ENCODE data around the gene STC2. TPM values are rescaled to one million over a fixed set of nuclear protein-coding genes. Genes with fewer than 3 reads are reported as not detected.

The STC2 gene
- total and polyA plus RNA-seq, 10 of the 15 experiments (the other 5 are each of a cell fraction or from before 2014, with no cell fraction given) = 0.05 to 4.8 (median 2.0) TPM

DNA sequence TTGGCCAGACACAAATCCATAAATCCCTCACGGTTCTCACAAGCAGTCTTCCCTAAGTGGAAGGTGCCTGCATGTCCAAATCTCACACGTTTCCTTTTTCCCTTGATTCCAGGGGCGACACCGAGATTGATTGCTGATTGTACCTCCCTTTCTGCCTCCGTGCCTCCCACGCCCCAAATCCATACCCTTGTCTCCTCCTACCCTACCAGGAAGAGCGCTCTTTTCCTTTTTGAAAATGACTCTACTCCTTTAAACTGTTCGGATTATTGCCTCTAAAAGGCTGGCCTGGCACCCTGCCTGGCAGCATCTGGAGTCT, 4.5 kb downstream of the STC2 start:
- Histone ChIP-seq H3K27me3 (replicated peaks in 1 of 2; ENCODE audit: control insufficient read depth in 2 of 2, insufficient read depth in 2 of 2, low read length in 1 of 2) (peaks cover 2% of the 10 kb centered on the region in 2 experiments; a peak in 2 of 4 replicates), H3K9me3 (replicated peaks; ENCODE audit: control insufficient read depth, insufficient read depth, low read length) (no peaks in the 10 kb centered on the region), H3K9ac (ENCODE audit: control insufficient read depth, insufficient read depth, low read length) (no peak overlapping the region), H3K79me2 (ENCODE audit: control insufficient read depth, insufficient read depth, low read length) (peaks cover 12% of the 10 kb centered on the region), H3K4me3 (peak overlapping the region; percentile 15; the same call in 1 of the 2 replicates), H3K27ac (ENCODE audit: control insufficient read depth, insufficient read depth) (no peak overlapping the region), H4K20me1 (ENCODE audit: control insufficient read depth, insufficient read depth) (no peaks in the 10 kb centered on the region), H3K36me3 (ENCODE audit: control insufficient read depth in 2 of 2, insufficient read depth in 2 of 2, low read length in 1 of 2) (no peaks in the 10 kb centered on the region), H3K4me2 (ENCODE audit: control insufficient read depth, insufficient read depth) (no peak overlapping the region), H2AFZ (ENCODE audit: control insufficient read depth, low read depth, low read length) (no peak overlapping the region), H3K4me1 (ENCODE audit: control insufficient read depth, insufficient read depth, low read length) (no peaks in the 10 kb centered on the region; the same call in 1 of the 2 replicates)
- WGBS (ENCODE audit: insufficient coverage, insufficient replicate concordance, low lambda C conversion rate, missing lambda C conversion rate) = 54% methylated on average over 7 of the region's 8 CpGs
- TF ChIP-seq EP300 (IDR thresholded peaks at IDR 0.05; ENCODE audit: borderline replicate concordance in 1 of 2, control insufficient read depth in 1 of 2, low read depth in 2 of 2, low read length in 2 of 2) (no peak), SMC3 (IDR thresholded peaks at IDR 0.05; ENCODE audit: borderline replicate concordance, low read length) (no peak), IRF4 (IDR thresholded peaks at IDR 0.05; ENCODE audit: low read depth, low read length) (no peak), PAX8 (IDR thresholded peaks at IDR 0.05) (no peak), POLR2AphosphoS2 (IDR thresholded peaks at IDR 0.05; ENCODE audit: low read depth, low read length) (no peak), ZBED1 (IDR thresholded peaks at IDR 0.05; ENCODE audit: borderline replicate concordance) (no peak), EGR1 (IDR thresholded peaks at IDR 0.05; ENCODE audit: borderline replicate concordance in 1 of 2, low read depth in 2 of 2, low read length in 2 of 2) (no peak), KDM1A (IDR thresholded peaks at IDR 0.05; ENCODE audit: borderline replicate concordance) (no peak), BHLHE40 (IDR thresholded peaks at IDR 0.05; ENCODE audit: borderline replicate concordance in 1 of 2, low read depth in 2 of 2, low read length in 1 of 2) (no peak), NFXL1 (IDR thresholded peaks at IDR 0.05; ENCODE audit: borderline replicate concordance) (no peak), ZNF207 (IDR thresholded peaks at IDR 0.05; ENCODE audit: borderline replicate concordance) (no peak), RUNX3 (IDR thresholded peaks at IDR 0.05; ENCODE audit: low read length) (no peak), BMI1 (IDR thresholded peaks at IDR 0.05; ENCODE audit: borderline replicate concordance) (no peak), ZNF592 (IDR thresholded peaks at IDR 0.05) (no peak)
- TF ChIP-seq, protein P1, sequence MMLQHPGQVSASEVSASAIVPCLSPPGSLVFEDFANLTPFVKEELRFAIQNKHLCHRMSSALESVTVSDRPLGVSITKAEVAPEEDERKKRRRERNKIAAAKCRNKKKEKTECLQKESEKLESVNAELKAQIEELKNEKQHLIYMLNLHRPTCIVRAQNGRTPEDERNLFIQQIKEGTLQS (IDR thresholded peaks at IDR 0.05; ENCODE audit: borderline replicate concordance, extremely low read depth, low read depth, low read length) = no peak
- TF ChIP-seq, protein P2, sequence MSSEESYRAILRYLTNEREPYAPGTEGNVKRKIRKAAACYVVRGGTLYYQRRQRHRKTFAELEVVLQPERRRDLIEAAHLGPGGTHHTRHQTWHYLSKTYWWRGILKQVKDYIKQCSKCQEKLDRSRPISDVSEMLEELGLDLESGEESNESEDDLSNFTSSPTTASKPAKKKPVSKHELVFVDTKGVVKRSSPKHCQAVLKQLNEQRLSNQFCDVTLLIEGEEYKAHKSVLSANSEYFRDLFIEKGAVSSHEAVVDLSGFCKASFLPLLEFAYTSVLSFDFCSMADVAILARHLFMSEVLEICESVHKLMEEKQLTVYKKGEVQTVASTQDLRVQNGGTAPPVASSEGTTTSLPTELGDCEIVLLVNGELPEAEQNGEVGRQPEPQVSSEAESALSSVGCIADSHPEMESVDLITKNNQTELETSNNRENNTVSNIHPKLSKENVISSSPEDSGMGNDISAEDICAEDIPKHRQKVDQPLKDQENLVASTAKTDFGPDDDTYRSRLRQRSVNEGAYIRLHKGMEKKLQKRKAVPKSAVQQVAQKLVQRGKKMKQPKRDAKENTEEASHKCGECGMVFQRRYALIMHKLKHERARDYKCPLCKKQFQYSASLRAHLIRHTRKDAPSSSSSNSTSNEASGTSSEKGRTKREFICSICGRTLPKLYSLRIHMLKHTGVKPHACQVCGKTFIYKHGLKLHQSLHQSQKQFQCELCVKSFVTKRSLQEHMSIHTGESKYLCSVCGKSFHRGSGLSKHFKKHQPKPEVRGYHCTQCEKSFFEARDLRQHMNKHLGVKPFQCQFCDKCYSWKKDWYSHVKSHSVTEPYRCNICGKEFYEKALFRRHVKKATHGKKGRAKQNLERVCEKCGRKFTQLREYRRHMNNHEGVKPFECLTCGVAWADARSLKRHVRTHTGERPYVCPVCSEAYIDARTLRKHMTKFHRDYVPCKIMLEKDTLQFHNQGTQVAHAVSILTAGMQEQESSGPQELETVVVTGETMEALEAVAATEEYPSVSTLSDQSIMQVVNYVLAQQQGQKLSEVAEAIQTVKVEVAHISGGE (CRISPR knock-in tag; IDR thresholded peaks at IDR 0.05) = no peak
- TF ChIP-seq, protein P3, sequence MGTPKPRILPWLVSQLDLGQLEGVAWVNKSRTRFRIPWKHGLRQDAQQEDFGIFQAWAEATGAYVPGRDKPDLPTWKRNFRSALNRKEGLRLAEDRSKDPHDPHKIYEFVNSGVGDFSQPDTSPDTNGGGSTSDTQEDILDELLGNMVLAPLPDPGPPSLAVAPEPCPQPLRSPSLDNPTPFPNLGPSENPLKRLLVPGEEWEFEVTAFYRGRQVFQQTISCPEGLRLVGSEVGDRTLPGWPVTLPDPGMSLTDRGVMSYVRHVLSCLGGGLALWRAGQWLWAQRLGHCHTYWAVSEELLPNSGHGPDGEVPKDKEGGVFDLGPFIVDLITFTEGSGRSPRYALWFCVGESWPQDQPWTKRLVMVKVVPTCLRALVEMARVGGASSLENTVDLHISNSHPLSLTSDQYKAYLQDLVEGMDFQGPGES (IDR thresholded peaks at IDR 0.05) = no peak
- ATAC-seq (no peak), DNase-seq (ENCODE audit: low read depth, low spot score) (no peak), FAIRE-seq (no peak)
- intact Hi-C loops (cut with micrococcal nuclease; ENCODE audit: unreplicated experiment) (no loop called here), in situ Hi-C loops (cut with MboI) (no loop called here)
- ChIA-PET POLR2A (no interaction called here), RAD21 (ENCODE audit: unreplicated experiment) (no interaction called here), CTCF (no interaction called here), SMC1A (ENCODE audit: uncharacterized antibody, unreplicated experiment) (no interaction called here)
- no TSS peak for BruUV-seq (replicated peaks)

Data from GM12878 (cell line).